ENCODE measurements around the gene CDKAL1. TPM values are rescaled to one million over a fixed set of nuclear protein-coding genes. Genes with fewer than 3 reads are reported as not detected.

CDKAL1 gene
- total RNA-seq, 1 experiment from 2014 or later, result 20.6 TPM

DNA sequence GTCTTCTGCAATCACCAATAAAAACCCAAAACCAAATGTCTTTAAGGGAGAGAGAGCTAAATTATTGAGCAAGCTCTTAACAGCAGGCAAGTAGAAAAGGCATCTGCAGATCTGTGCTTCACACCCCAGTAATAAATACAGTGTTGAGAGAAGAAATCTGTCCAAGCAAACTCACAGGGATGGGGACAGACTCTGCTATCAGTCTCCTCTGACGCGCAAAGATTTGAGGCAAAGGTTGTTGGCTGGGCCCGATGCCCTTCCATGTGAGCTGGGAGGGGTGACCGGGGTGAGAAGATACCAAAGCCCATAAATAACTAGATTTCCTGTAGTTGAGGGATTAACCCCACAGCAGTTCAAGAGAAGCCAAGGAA, 744.1 kb downstream of the CDKAL1 start:
- Mint-ChIP-seq H3K4me1 (peaks cover 37% of the 10 kb centered on the region), H3K36me3 (peaks cover 5% of the 10 kb centered on the region), H3K27ac (no peak overlapping the region), H3K9me3 (peaks cover 16% of the 10 kb centered on the region), H3K4me3 (no peak overlapping the region), H3K27me3 (ENCODE audit: low read depth) (no peaks in the 10 kb centered on the region)
- DNase-seq (ENCODE audit: low spot score) (no peak), ATAC-seq (no peak; the same call in 1 of the 2 replicates)
- ChIA-PET CTCF (no interaction called here), POLR2A (no interaction called here)
- TF ChIP-seq E2F5 (CRISPR knock-in tag; IDR thresholded peaks at IDR 0.05), result no peak
- no peak for TF ChIP-seq MYBL2 (CRISPR knock-in tag; IDR thresholded peaks at IDR 0.05)
- no peak for TF ChIP-seq ELF4 (CRISPR knock-in tag; IDR thresholded peaks at IDR 0.05; ENCODE audit: low read depth)
- TF ChIP-seq, protein P1, sequence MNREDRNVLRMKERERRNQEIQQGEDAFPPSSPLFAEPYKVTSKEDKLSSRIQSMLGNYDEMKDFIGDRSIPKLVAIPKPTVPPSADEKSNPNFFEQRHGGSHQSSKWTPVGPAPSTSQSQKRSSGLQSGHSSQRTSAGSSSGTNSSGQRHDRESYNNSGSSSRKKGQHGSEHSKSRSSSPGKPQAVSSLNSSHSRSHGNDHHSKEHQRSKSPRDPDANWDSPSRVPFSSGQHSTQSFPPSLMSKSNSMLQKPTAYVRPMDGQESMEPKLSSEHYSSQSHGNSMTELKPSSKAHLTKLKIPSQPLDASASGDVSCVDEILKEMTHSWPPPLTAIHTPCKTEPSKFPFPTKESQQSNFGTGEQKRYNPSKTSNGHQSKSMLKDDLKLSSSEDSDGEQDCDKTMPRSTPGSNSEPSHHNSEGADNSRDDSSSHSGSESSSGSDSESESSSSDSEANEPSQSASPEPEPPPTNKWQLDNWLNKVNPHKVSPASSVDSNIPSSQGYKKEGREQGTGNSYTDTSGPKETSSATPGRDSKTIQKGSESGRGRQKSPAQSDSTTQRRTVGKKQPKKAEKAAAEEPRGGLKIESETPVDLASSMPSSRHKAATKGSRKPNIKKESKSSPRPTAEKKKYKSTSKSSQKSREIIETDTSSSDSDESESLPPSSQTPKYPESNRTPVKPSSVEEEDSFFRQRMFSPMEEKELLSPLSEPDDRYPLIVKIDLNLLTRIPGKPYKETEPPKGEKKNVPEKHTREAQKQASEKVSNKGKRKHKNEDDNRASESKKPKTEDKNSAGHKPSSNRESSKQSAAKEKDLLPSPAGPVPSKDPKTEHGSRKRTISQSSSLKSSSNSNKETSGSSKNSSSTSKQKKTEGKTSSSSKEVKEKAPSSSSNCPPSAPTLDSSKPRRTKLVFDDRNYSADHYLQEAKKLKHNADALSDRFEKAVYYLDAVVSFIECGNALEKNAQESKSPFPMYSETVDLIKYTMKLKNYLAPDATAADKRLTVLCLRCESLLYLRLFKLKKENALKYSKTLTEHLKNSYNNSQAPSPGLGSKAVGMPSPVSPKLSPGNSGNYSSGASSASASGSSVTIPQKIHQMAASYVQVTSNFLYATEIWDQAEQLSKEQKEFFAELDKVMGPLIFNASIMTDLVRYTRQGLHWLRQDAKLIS (CRISPR knock-in tag; IDR thresholded peaks at IDR 0.05; ENCODE audit: borderline replicate concordance), result no peak
- no peak for TF ChIP-seq ETV6 (CRISPR knock-in tag; IDR thresholded peaks at IDR 0.05)
- TF ChIP-seq, protein P2, sequence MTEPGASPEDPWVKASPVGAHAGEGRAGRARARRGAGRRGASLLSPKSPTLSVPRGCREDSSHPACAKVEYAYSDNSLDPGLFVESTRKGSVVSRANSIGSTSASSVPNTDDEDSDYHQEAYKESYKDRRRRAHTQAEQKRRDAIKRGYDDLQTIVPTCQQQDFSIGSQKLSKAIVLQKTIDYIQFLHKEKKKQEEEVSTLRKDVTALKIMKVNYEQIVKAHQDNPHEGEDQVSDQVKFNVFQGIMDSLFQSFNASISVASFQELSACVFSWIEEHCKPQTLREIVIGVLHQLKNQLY (CRISPR knock-in tag; IDR thresholded peaks at IDR 0.05), result no peak
- TF ChIP-seq CTCF (IDR thresholded peaks at IDR 0.05), result no peak
- TF ChIP-seq, protein P3, sequence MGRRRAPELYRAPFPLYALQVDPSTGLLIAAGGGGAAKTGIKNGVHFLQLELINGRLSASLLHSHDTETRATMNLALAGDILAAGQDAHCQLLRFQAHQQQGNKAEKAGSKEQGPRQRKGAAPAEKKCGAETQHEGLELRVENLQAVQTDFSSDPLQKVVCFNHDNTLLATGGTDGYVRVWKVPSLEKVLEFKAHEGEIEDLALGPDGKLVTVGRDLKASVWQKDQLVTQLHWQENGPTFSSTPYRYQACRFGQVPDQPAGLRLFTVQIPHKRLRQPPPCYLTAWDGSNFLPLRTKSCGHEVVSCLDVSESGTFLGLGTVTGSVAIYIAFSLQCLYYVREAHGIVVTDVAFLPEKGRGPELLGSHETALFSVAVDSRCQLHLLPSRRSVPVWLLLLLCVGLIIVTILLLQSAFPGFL (CRISPR knock-in tag; IDR thresholded peaks at IDR 0.05; ENCODE audit: borderline replicate concordance), result no peak
- TF ChIP-seq TEAD4 (CRISPR knock-in tag; IDR thresholded peaks at IDR 0.05), result no peak
- TF ChIP-seq, protein P4, sequence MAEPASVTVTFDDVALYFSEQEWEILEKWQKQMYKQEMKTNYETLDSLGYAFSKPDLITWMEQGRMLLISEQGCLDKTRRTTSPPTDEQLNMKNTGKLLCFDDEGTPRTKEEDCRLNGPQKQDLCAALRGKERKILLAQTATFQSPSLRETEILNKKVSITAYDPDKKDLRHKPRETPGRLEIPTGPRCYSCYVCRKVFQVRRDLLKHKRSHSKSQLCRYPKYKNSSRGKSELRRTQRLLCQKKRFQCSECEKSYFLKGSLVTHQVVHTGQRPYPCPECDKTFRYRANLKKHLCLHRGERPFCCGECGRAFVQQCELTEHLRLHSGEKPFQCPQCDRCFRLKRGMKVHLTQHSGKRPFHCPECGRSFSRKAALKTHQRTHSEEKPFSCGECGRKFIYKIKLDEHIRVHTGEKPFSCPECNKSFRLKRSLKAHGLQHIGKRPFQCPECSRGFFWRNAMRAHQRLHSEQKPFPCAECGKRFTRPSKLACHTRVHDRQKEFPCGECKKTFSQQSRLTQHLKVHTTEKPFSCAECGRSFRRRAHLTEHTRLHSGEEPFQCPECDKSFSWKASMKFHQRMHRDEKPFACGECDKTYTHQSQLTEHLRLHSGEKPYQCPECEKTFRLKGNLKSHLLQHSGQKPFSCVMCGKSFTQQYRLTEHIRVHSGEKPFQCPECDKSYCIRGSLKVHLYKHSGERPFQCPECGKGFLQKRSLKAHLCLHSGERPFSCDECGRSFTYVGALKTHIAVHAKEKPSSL (CRISPR knock-in tag; conservative IDR thresholded peaks at IDR 0.05), result no peak
- no peak for TF ChIP-seq USF2 (CRISPR knock-in tag; IDR thresholded peaks at IDR 0.05)
- no peak for TF ChIP-seq NFE2L1 (CRISPR knock-in tag; IDR thresholded peaks at IDR 0.05)
- no peak for TF ChIP-seq E2F1 (CRISPR knock-in tag; IDR thresholded peaks at IDR 0.05)
- no peak for TF ChIP-seq NFYB (CRISPR knock-in tag; conservative IDR thresholded peaks at IDR 0.05; ENCODE audit: low read depth)
- TF ChIP-seq GRHL2 (CRISPR knock-in tag; IDR thresholded peaks at IDR 0.05; ENCODE audit: insufficient replicate concordance, severe bottlenecking), result no peak
- no peak for TF ChIP-seq PRRX2 (CRISPR knock-in tag; IDR thresholded peaks at IDR 0.05)
- TF ChIP-seq MXD4 (CRISPR knock-in tag; IDR thresholded peaks at IDR 0.05; ENCODE audit: borderline replicate concordance), result no peak
- no peak for TF ChIP-seq ZNF121 (CRISPR knock-in tag; IDR thresholded peaks at IDR 0.05)
- TF ChIP-seq, protein P5, sequence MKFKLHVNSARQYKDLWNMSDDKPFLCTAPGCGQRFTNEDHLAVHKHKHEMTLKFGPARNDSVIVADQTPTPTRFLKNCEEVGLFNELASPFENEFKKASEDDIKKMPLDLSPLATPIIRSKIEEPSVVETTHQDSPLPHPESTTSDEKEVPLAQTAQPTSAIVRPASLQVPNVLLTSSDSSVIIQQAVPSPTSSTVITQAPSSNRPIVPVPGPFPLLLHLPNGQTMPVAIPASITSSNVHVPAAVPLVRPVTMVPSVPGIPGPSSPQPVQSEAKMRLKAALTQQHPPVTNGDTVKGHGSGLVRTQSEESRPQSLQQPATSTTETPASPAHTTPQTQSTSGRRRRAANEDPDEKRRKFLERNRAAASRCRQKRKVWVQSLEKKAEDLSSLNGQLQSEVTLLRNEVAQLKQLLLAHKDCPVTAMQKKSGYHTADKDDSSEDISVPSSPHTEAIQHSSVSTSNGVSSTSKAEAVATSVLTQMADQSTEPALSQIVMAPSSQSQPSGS (CRISPR knock-in tag; IDR thresholded peaks at IDR 0.05; ENCODE audit: borderline replicate concordance, low read depth), result no peak
- no peak for TF ChIP-seq TEAD1 (CRISPR knock-in tag; IDR thresholded peaks at IDR 0.05)
